PC-9 (cell line): ENCODE data around the gene SLC7A8. TPM values are rescaled to one million over a fixed set of nuclear protein-coding genes. Genes with fewer than 3 reads are reported as not detected.

Source experiments
- BruUV-seq: library from RNA; stranded (reverse); fragments of 400-500 nt; replicated peaks from 2 replicates; lab custom pipeline; 2021; lab: Mats Ljungman, UMichigan
- CTCF ChIA-PET: fragments of 300-600 bp; sonication (Branson Sonifier 250); formaldehyde crosslinking; loops from one replicate; lab custom pipeline; 2022; ENCODE audit warnings: antibody characterized with exemption; lab: Charles Lee
- POLR2A ChIA-PET: fragments of 300-600 bp; sonication (Branson Sonifier 250); formaldehyde crosslinking; loops from one replicate; lab custom pipeline; 2022; ENCODE audit warnings: antibody characterized with exemption; ENCODE audit not compliant: unreplicated experiment; lab: Charles Lee
- DNase-seq, 2 experiments: peaks; one replicate each; pipeline versions ENCODE4 v3.0.0 to v3.0.0-alpha.2; 2015 to 2022; ENCODE audit warnings: mixed read lengths in 1 of 2
- H2AFZ ChIP-seq: fragments of 200-600 bp; sonication (generic); 2 replicates; pipeline ENCODE4 v1.8.1; 2017; ENCODE audit warnings: antibody characterized with exemption
- H3F3A ChIP-seq: fragments of 200-600 bp; sonication (generic); 2 replicates; pipeline ENCODE4 v1.8.1; 2017; ENCODE audit warnings: antibody characterized with exemption, mild to moderate bottlenecking, low read depth; ENCODE audit not compliant: insufficient read depth
- H3K27ac ChIP-seq: fragments of 200-600 bp; sonication (generic); 2 replicates; pipeline ENCODE4 v1.6.1; 2016; ENCODE audit warnings: mixed run types
- H3K27me3 ChIP-seq: fragments of 200-600 bp; sonication (generic); 2 replicates; pipeline ENCODE4 v1.6.1; 2016; ENCODE audit warnings: low read depth, mixed run types; ENCODE audit not compliant: insufficient read depth
- H3K36me3 ChIP-seq: fragments of 200-600 bp; sonication (generic); 2 replicates; pipeline ENCODE4 v1.6.1; 2016; ENCODE audit warnings: low read depth, mixed run types
- H3K4me1 ChIP-seq: fragments of 200-600 bp; sonication (generic); replicated peaks from 2 replicates; pipeline ENCODE4 v1.6.1; 2016; ENCODE audit warnings: mixed run types; ENCODE audit not compliant: insufficient read depth
- H3K4me2 ChIP-seq: fragments of 200-600 bp; sonication (generic); 2 replicates; pipeline ENCODE4 v1.6.1; 2017; ENCODE audit warnings: mixed run types
- H3K4me3 ChIP-seq: fragments of 200-600 bp; sonication (generic); 2 replicates; pipeline ENCODE4 v1.6.1; 2016; ENCODE audit warnings: mixed run types
- H3K79me2 ChIP-seq: fragments of 200-600 bp; sonication (generic); 2 replicates; pipeline ENCODE4 v1.6.1; 2017; ENCODE audit warnings: low read depth, mixed run types
- H3K9me2 ChIP-seq: fragments of 200-600 bp; sonication (generic); 2 replicates; pipeline ENCODE4 v1.8.1; 2017; ENCODE audit warnings: mild to moderate bottlenecking; ENCODE audit not compliant: insufficient read depth
- H3K9me3 ChIP-seq: fragments of 200-600 bp; sonication (generic); 2 replicates; pipeline ENCODE4 v1.8.1; 2016; ENCODE audit warnings: low read depth; ENCODE audit not compliant: insufficient read depth
- H4K20me1 ChIP-seq: fragments of 200-600 bp; sonication (generic); 2 replicates; pipeline ENCODE4 v1.8.1; 2017; ENCODE audit not compliant: insufficient read depth
- CTCF ChIP-seq: fragments of 200-600 bp; sonication (generic); conservative IDR thresholded peaks from 2 replicates; pipeline ENCODE4 v1.6.1; 2017; ENCODE audit warnings: mixed run types, antibody characterized with exemption, mild to moderate bottlenecking, moderate library complexity
- EZH2 ChIP-seq: fragments of 200-600 bp; sonication (generic); IDR thresholded peaks from 2 replicates; pipeline ENCODE4 v1.8.0; 2017; ENCODE audit warnings: antibody characterized with exemption, low read depth
- intact Hi-C: fragments of 100-400 bp; cut with micrococcal nuclease; formaldehyde crosslinking; loops from one replicate; pipeline ENCODE4 v1.10.0; 2022; ENCODE audit not compliant: unreplicated experiment
- total RNA-seq: library from RNA; stranded (reverse); gene quantifications from 2 replicates; pipeline ENCODE4 v1.2.3, GENCODE V29; 2021

SLC7A8 gene
- total RNA-seq, 1 experiment from 2014 or later, result 3.6 TPM

- CTCF ChIA-PET, result interaction anchor here (0.6 to 2.0 kb wide), 7 partner anchors 12 to 283 kb away, joined by 3 to 14 read pairs (median 4); no protein-coding TSS in a partner anchor
- no TSS peak for BruUV-seq
- peak within 1 kb of the TSS; percentile 82 for H2AFZ ChIP-seq
- peak within 1 kb of the TSS; percentile 98 for H3K4me3 ChIP-seq
- H3K36me3 ChIP-seq, result peaks cover 44% of the 10 kb centered on the region; the same call in 1 of the 2 replicates
- intact Hi-C loops, result loop anchor here (2.0 kb wide), 1 partner anchor 16 kb away; no protein-coding TSS in a partner anchor
- TF ChIP-seq EZH2 (no peak), CTCF (no peak)
- H3K79me2 ChIP-seq, result peaks cover 80% of the 10 kb centered on the region
- peaks cover 8% of the 10 kb centered on the region for H3F3A ChIP-seq
- POLR2A ChIA-PET, result interaction anchor here (0.6 to 1.2 kb wide), 16 partner anchors 13 to 234 kb away, joined by 3 to 13 read pairs (median 4); partner anchors contain the start of genes AJUBA and PRMT5
- H3K4me2 ChIP-seq, result peak within 1 kb of the TSS; percentile 98
- no peaks in the 10 kb centered on the region for H3K27me3 ChIP-seq
- peaks cover 25% of the 10 kb centered on the region for H3K4me1 ChIP-seq
- H4K20me1 ChIP-seq, result peaks cover 12% of the 10 kb centered on the region
- peak within 1 kb of the TSS; percentile 89 for H3K27ac ChIP-seq
- H3K9me3 ChIP-seq, result no peaks in the 10 kb centered on the region
- H3K9me2 ChIP-seq, result no peaks in the 10 kb centered on the region
- peak in 1 of 2 experiments; percentile 69 for DNase-seq
Observed at GRCh38 chr14:23094666-23095195, 88.7 kb downstream of the SLC7A8 start, which contains the start of gene ACIN1. ACIN1 (minus strand) TSS chr14:23095136; CDS start chr14:23095112, 24 bp downstream.

- CTCF ChIA-PET, result interaction anchor here (0.8 to 2.0 kb wide), 4 partner anchors 12 to 26 kb away, joined by 3 to 7 read pairs (median 5); no protein-coding TSS in a partner anchor
Observed at GRCh38 chr14:23093991-23094665, 89.3 kb downstream of the SLC7A8 start.

More at GRCh38 chr14:23093991-23094665, 89.3 kb downstream of the SLC7A8 start:
- Histone ChIP-seq H3K36me3 (peaks cover 50% of the 10 kb centered on the region; the same call in 1 of the 2 replicates), H3K9me3 (no peaks in the 10 kb centered on the region), H3K27me3 (no peaks in the 10 kb centered on the region), H3K4me3 (peak overlapping the region; percentile 98), H3K79me2 (peaks cover 79% of the 10 kb centered on the region), H3K27ac (peak overlapping the region; percentile 89), H4K20me1 (peaks cover 12% of the 10 kb centered on the region), H2AFZ (peak overlapping the region; percentile 73), H3K9me2 (no peaks in the 10 kb centered on the region), H3F3A (peaks cover 8% of the 10 kb centered on the region), H3K4me1 (peaks cover 25% of the 10 kb centered on the region), H3K4me2 (peak overlapping the region; percentile 98)
- no TSS peak for BruUV-seq
- TF ChIP-seq EZH2 (no peak), CTCF (no peak)
- DNase-seq, result no peak
- POLR2A ChIA-PET, result interaction anchor here (0.6 to 1.2 kb wide), 7 partner anchors 12 to 233 kb away, joined by 3 to 13 read pairs (median 7); no protein-coding TSS in a partner anchor
- intact Hi-C loops, result loop anchor here (2.0 kb wide), 1 partner anchor 15 kb away; no protein-coding TSS in a partner anchor
